Lower leg skin (tissue), 4 donors: Measurements from ENCODE around the gene TTC38. TPM values are rescaled to one million over a fixed set of nuclear protein-coding genes. Genes with fewer than 3 reads are reported as not detected.

Experiments used
- DNase-seq, 2 donors: peaks; one replicate each; pipeline ENCODE4 v3.0.0-alpha.2; 2019; ENCODE audit warnings: low spot score in 2 of 2
- H3K4me3 ChIP-seq: fragments of 200-600 bp; sonication (generic); 2 replicates; pipeline ENCODE4 v1.5.1; 2017; ENCODE audit warnings: mild to moderate bottlenecking, low read depth; ENCODE audit not compliant: poor library complexity, severe bottlenecking
- CTCF ChIP-seq, 3 donors: fragments of 450-650 bp; IDR thresholded peaks; one replicate each; pipeline ENCODE4 v1.5.1; 2016; ENCODE audit warnings: antibody characterized with exemption in 3 of 3, mild to moderate bottlenecking in 3 of 3, moderate library complexity in 2 of 3
- POLR2A ChIP-seq, 2 donors: fragments of 450-650 bp; IDR thresholded peaks; one replicate each; pipeline ENCODE4 v1.6.1; 2016 to 2017; ENCODE audit warnings: antibody characterized with exemption in 2 of 2, mild to moderate bottlenecking in 1 of 2, moderate library complexity in 1 of 2
- whole genome bisulfite sequencing, 2 donors: methylation state at CpG; one replicate each; pipeline ENCODE4 v1.1.5; 2018; 5-methylcytosine and 5-hydroxymethylcytosine counted together
- intact Hi-C: fragments of 100-400 bp; cut with DNase I; formaldehyde crosslinking; loops from one replicate; pipeline ENCODE4 v1.15.0; 2023; ENCODE audit warnings: low total_unique reads
- total RNA-seq, 4 donors: library from RNA; depleted of rRNA; stranded (reverse); fragments of >200 nt; gene quantifications; one replicate each; pipeline ENCODE4 v1.1.0, GENCODE V29; 2016

The TTC38 gene
- total RNA-seq, 4 donors from 2014 or later: 19.1 to 44.7 (median 22.0) TPM

GRCh38 chr22:46237453-46238124, 30.2 kb upstream of the TTC38 start:
- WGBS, 2 donors: 86 to 91% methylated on average over 12 of the region's 12 CpGs
- TF ChIP-seq POLR2A (IDR thresholded peaks at IDR 0.05): no peak
- no peak for TF ChIP-seq CTCF (IDR thresholded peaks at IDR 0.05)
- no peak overlapping the region for H3K4me3 ChIP-seq
- no peak for DNase-seq
- intact Hi-C loops: no loop called here

- no peak overlapping the region for H3K4me3 ChIP-seq
- whole genome bisulfite sequencing, 2 donors: 82 to 83% methylated on average over 16 of the region's 16 CpGs
- intact Hi-C loops: no loop called here
- TF ChIP-seq POLR2A (IDR thresholded peaks at IDR 0.05) (no peak), CTCF (IDR thresholded peaks at IDR 0.05) (no peak)
- DNase-seq: no peak
Observed at GRCh38 chr22:46238541-46238940, 29.3 kb upstream of the TTC38 start.

DNA sequence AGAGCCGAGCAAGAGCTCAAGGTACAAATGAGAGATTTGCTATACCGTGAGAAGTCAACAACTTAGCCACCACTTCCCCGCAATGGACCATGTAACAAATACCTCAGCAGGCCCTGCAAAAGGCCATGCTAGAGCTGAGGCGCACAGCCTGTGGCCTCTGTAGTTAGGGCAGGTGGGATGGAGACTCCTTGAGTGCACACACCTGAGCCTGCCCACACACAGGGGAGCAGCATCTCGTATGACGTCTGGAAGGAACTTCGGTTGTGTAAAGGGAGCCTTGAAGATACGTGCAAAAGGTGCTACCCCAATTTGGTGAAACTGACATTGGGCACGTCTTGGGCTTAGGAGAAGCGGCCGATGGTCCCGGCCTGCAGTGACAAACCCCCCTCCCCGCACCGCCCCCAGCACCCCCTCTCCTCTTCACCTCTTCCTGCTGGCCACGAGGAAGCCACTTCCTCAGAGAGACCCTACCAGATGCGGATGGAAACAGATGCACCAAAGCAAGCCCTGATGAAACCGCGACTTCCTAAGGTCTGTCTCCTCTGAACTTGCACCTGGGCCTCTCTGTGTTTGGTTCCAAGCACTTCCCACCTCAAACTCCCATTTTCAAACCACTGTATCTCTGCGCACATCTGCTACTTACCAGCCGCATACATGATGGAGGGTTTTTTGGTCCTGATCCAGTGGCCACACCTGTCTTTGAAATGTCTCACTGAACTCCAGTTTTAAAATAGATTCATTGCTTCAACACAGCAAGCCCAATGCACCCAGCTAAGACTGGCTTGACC, 28.4 kb upstream of the TTC38 start:
- TF ChIP-seq CTCF (IDR thresholded peaks at IDR 0.05) (no peak), POLR2A (IDR thresholded peaks at IDR 0.05) (no peak)
- 85% methylated on average over 20 of the region's 20 CpGs for WGBS, 2 donors
- intact Hi-C loops: no loop called here
- no peak for DNase-seq
- H3K4me3 ChIP-seq: no peak overlapping the region

DNA sequence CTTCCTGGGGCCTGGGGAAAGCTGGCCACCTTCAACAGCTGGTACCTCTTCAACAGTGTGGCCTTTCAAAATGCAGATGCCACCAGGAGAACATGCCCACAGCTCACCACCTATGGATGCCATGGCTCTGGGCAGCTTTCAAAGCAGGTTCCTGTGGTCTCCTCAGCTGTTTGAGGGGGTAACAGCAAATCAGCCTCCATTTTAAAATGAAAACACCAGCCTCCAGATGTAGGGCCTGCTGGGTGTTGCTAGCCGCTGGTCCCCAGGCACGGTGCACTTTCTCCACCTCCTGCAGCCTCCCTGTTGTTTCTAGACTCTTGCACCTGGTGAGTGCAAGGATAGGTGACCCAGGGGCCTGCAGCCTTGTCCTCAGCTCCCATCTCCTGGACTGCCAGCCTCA, 27.7 kb upstream of the TTC38 start:
- DNase-seq: no peak
- WGBS, 2 donors: 96 to 100% methylated on average over 2 of the region's 2 CpGs
- no peak overlapping the region for H3K4me3 ChIP-seq
- TF ChIP-seq POLR2A (IDR thresholded peaks at IDR 0.05) (no peak), CTCF (IDR thresholded peaks at IDR 0.05) (no peak)
- intact Hi-C loops: no loop called here

GRCh38 chr22:46240506-46240905, 27.3 kb upstream of the TTC38 start:
- no peak overlapping the region for H3K4me3 ChIP-seq
- intact Hi-C loops: no loop called here
- WGBS, 2 donors: 86 to 94% methylated on average over 6 of the region's 6 CpGs
- TF ChIP-seq POLR2A (IDR thresholded peaks at IDR 0.05): no peak
- TF ChIP-seq CTCF (IDR thresholded peaks at IDR 0.05): no peak
- DNase-seq: no peak
